Iris pigment epithelial cell (primary cell): ENCODE measurements around the gene AADAT.
"Not testable (repeated sequence)": the region's sequence is repeated elsewhere in the genome, so short reads cannot be mapped to it uniquely, and the experiment has no call there.

Experiments
- DNase-seq: peaks from one replicate; pipeline ENCODE4 v3.0.0-alpha.2; 2011; ENCODE audit warnings: low read depth

AADAT gene

GRCh38 chr4:170089668-170090351, at the start of gene AADAT:
Gene AADAT (minus strand): TSS chr4:170089956. CDS start chr4:170089690, 266 bp downstream.
- DNase-seq = peak; percentile 58

DNA sequence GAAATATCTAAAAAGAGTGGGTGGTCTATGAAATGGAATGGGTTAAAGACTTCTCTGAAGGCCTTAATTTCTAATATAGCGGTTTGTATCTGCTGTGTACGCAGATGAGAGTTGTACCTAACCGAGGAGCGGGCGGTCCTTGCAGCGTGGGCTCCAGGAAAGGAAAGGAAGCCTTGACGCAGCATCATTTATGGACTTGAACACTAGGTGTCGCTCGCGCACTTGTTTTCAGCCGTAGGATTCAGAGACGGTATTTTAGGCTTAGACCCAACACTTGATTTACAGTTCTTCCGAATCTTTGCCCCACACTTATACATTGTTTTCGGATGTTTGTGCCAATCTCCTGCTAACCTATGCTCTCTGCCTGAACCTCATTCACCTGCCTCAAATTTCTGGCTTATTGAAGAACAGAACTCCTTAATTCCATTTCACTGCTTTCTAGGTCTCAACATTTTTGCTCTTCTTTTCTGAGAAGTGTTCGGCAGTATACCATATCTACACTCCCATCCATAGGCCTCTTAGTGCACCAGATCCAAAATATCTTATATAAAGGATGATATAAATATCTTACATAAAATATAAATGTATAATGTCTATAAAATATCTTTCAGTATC, 48.9 kb upstream of the AADAT start:
- DNase-seq = peak; percentile 68

- DNase-seq = no peak
These were observed 48.2 kb upstream of the AADAT start for GRCh38 chr4:170137927-170138326.

GRCh38 chr4:170137466-170137865, 47.7 kb upstream of the AADAT start:
- no peak for DNase-seq

- no peak for DNase-seq
These were observed 45.1 kb upstream of the AADAT start for GRCh38 chr4:170134821-170135220.

- DNase-seq = no peak
These were observed 38.6 kb upstream of the AADAT start for GRCh38 chr4:170128219-170128804.

DNA sequence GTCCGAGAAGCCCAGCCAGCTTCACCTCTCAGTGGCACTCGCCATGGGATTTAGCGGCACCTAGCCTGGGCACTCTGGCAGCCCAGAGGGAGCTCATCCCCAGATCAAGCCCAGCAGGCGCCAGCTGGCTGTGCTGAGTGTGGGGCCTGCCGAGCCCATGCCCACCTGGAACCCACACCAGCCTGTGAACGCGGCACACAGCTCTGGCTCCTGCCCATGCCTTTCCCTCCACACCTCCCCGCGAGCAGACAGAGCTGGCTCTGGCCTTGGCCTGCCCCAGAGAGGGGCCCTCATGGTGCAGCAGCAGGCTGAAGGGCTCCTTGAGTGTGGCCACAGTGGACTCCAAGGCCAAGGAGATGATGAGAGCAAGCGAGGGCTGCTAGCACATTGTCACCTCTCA, 38.0 kb upstream of the AADAT start:
- DNase-seq = no peak

- no peak for DNase-seq
These were observed 34.6 kb upstream of the AADAT start for GRCh38 chr4:170124406-170124805.

GRCh38 chr4:170122252-170122651, 32.5 kb upstream of the AADAT start:
- no peak for DNase-seq

- DNase-seq = no peak
These were observed 24.9 kb upstream of the AADAT start for GRCh38 chr4:170114636-170115035.

DNA sequence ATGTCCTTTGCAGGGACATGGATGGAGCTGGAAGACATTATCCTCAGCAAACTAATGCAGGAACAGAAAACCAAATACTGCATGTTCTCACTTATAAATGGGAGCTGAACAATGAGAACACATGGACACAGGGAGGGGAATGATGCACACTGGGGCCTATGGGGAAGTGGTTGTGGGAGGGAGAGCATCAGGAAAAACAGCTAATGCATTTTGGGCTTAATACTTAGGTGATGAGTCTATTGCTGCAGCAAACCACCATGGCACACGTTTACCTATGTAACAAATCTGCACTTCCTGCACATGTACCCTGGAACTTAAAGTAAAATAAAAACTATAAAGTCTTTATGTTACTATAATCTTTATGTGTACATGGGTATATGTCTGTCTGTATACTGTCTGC, 24.4 kb upstream of the AADAT start:
- not testable (repeated sequence) for DNase-seq

DNA sequence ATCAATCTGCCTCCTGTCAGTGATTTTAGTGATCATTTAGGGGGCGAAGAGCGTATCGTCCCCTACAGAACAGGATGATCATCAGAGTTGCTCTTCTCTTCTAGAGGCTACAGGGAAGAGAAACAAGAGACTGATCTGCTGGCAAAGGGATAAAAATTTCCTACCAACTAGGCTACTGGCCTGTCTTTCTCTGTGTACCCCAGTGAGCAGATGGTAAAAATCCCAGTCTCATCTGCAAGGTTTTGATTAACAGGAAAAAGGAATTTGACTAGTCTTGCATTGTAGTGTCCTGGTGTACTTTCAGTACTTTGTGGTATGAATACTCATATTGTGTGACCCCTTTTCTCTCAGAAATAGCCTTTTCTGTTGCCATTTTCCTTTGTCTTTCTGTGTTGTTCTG, 21.8 kb upstream of the AADAT start:
- DNase-seq = no peak

- DNase-seq = no peak
These were observed 21.3 kb upstream of the AADAT start for GRCh38 chr4:170111085-170111484.

DNA sequence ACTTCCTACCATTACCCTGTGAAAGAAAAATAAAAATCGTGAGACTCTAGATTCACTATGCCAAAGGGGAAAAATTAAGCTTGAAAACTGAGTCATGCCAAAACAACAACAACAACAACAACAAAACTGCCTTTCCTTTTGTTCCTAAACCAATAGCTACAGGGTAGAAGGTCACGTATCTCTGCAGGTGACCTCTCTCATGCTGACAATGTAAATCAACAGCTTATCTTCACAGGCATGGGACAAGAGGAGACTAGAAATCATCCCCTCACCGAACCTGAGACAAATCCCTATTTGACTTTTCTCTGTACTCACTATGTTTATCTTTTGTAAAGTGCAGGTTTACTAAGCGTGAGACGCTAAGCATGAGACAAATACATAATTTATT, 20.5 kb upstream of the AADAT start:
- DNase-seq = no peak

DNA sequence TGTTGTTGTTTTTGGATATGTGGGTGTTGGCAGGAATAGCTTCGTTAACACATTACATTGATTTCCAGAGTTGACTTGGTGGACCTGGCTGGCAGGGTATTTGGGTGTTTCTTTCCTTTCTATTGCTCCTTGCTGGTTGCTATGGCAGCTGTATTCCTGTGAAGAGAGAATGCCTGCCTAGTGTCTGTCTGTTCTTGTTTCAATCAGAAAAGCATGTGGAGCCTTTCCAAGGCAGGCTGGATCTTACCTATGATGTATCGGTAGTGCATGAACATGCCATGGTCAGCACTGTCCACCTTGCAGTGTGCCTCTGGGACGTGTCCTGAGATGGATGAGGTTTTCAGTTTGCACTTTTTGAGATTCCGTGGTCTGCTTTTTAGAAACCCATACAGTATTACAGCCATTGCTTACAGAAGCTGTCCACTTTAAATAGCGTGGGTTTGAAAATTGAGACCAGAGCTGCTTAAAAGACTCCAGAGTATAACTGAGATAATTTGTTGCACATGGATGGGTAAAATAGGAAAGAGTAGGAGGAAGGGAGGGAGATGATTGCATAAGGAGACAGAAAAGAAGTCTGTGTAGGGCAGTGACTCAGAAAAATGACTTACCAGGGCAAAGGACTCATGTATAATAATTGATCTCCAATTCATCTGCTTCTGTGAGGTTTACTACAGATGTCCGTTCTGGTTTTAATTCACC, 20.0 kb upstream of the AADAT start:
- peak; percentile 26 for DNase-seq

DNA sequence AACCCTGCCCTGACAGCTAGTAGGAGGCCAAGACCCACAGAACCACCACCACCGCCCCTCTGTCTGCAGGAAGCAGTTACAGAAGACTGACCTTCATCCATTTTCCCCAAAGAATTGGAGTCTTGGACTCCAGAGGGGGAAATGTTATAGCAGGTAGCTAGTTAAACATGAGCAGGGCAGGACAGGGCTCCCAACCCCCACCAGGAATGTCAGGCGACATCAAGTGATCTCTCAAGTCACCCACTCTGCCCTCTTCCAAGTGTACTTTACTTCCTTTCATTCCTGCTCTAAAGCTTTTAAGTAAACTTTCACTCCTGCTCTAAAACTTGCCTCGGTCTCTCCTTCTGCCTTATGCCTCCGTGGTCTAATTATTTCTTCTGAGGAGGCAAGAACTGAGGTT, 17.1 kb upstream of the AADAT start:
- no peak for DNase-seq

- DNase-seq = no peak
These were observed 12.7 kb upstream of the AADAT start for GRCh38 chr4:170102426-170102825.

- DNase-seq = not testable (repeated sequence)
These were observed 8.4 kb upstream of the AADAT start for GRCh38 chr4:170098171-170098570.

DNA sequence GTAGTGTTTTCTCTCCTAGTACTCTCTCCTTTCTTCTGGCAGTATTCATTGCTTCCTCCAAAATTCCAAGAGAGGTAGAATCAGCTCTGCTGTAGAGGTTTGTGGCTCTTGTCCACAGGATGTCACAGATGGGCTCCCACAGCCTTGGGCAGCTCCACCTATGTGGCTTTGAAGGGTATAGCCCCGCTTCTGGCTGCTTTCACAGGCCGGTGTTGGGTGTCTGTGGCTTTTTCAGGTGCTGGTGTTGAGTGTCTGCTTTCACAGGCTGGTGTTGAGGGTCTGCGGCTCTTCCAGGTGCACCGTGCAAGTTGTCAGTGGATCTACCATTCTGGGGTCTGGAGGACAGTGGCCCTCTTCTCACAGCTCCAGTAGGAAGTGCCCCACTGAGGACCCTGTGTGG, 7.9 kb upstream of the AADAT start:
- no peak for DNase-seq

- no peak for DNase-seq
These were observed 4.3 kb upstream of the AADAT start for GRCh38 chr4:170093973-170094535.

DNA sequence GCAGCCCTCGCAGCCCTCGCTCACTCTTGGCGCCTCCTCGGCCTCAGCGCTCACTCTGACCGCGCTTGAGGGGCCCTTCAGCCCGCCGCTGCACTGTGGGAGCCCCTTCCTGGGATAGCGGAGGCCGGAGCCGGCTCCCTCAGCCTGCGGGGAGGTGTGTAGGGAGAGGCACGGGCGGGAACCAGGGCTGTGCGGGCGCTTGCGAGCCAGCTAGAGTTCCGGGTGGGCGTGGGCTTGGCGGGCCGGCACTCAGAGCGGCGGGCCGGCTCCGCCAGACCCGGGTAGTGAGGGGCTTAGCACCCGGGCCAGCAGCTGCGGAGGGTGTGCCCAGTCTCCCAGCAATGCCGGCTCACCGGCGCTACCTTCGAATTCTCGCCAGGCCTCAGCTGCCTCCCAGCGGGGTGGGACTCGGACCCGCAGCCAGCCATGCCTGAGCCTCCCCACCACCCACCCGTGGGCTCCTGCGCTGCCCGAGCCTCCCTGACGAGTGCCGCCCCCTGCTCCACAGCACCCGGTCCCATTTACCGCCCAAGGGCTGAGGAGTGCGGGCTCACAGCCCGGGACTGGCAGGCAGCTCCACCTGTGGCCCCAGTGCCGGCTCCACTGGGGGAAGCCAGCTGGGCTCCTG, 1.4 kb upstream of the AADAT start:
- DNase-seq = no peak

DNA sequence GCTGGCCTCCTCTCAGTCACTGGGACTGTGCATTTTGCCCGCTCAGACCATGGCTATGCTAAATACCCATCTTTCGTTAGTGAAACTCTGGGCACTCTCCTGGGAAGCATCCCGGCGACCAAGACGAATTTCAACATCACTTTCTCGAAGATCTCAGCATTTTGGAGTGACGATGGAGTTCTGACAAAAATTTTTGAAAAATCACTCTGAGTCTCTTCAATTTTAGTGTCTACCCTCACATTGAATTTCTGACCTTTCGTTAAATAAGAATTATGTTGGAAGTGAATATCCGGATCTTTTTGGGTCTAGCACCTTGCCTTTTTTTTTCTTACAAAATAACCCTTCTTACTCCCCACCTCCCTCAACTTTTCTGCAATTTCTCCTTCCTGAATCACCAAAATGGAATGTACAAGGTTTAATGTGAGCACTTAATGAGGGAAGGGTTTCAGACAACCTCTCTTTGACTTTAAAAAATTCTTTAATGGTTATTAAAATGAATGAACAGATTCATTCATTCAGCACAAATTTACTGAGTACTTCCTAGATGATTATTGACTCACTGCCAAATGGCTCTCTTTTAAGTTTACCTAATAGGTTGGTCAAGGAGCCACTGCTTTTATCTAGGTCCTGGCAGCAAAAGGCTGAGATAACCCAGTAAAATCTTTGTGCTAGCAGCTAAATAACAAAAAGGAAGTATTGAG, 746 bp upstream of the AADAT start:
- DNase-seq = peak; percentile 40
